Endodermal cell (in vitro differentiated cells): ENCODE measurements around the gene PDCD5. TPM values are rescaled to one million over a fixed set of nuclear protein-coding genes. Genes with fewer than 3 reads are reported as not detected.

Experiments used
- DNase-seq: peaks from one replicate; pipeline ENCODE4 v3.0.0-alpha.2; 2017
- H3K27ac ChIP-seq: 2 replicates; pipeline ENCODE4 v1.5.1; 2013; ENCODE audit warnings: mild to moderate bottlenecking, low read depth, low read length, moderate library complexity
- H3K27me3 ChIP-seq: 2 replicates; pipeline ENCODE4 v1.6.1; 2013; ENCODE audit warnings: mild to moderate bottlenecking, low read length, moderate library complexity; ENCODE audit not compliant: insufficient read depth, control insufficient read depth, poor library complexity, severe bottlenecking
- H3K36me3 ChIP-seq: 2 replicates; pipeline ENCODE4 v1.7.0; 2013; ENCODE audit warnings: mild to moderate bottlenecking, low read length, moderate library complexity; ENCODE audit not compliant: control insufficient read depth, insufficient read depth
- H3K4me1 ChIP-seq: one replicate; pipeline ENCODE4 v1.7.0; 2013; ENCODE audit warnings: low read length; ENCODE audit not compliant: control insufficient read depth, insufficient read depth
- H3K4me3 ChIP-seq: 2 replicates; pipeline ENCODE4 v1.5.1; 2013; ENCODE audit warnings: mild to moderate bottlenecking, low read length, moderate library complexity
- H3K9ac ChIP-seq: 2 replicates; pipeline ENCODE4 v1.6.1; 2013; ENCODE audit warnings: mild to moderate bottlenecking, low read length, moderate library complexity; ENCODE audit not compliant: poor library complexity, severe bottlenecking; ENCODE audit errors: extremely low read depth
- H3K9me3 ChIP-seq: 2 replicates; pipeline ENCODE4 v1.6.1; 2013; ENCODE audit warnings: mild to moderate bottlenecking, low read length, moderate library complexity; ENCODE audit not compliant: control insufficient read depth
- H3K27ac Mint-ChIP-seq: 2 replicates; pipeline ENCODE4 v1.8.0; 2020; ENCODE audit warnings: mixed read lengths
- H3K27me3 Mint-ChIP-seq: 2 replicates; pipeline ENCODE4 v1.8.0; 2021; ENCODE audit warnings: mild to moderate bottlenecking, mixed read lengths; ENCODE audit not compliant: insufficient read depth
- H3K36me3 Mint-ChIP-seq: 2 replicates; pipeline ENCODE4 v1.8.0; 2020; ENCODE audit warnings: low read depth, mixed read lengths
- H3K4me1 Mint-ChIP-seq: 2 replicates; pipeline ENCODE4 v1.8.0; 2020; ENCODE audit warnings: mixed read lengths
- H3K4me3 Mint-ChIP-seq: 2 replicates; pipeline ENCODE4 v1.8.0; 2020; ENCODE audit warnings: mild to moderate bottlenecking, moderate library complexity, mixed read lengths
- H3K9me3 Mint-ChIP-seq: 2 replicates; pipeline ENCODE4 v1.8.0; 2020; ENCODE audit warnings: mild to moderate bottlenecking, mixed read lengths
- CTCF ChIP-seq: fragments of 200-600 bp; sonication (generic); conservative IDR thresholded peaks from 2 replicates; pipeline ENCODE4 v1.5.0; 2021; ENCODE audit warnings: antibody characterized with exemption, mild to moderate bottlenecking
- WGBS, 2 experiments: methylation state at CpG; one replicate each; pipeline versions ENCODE4 v1.1.5 to v1.1.7; 2013; ENCODE audit warnings: missing lambda C conversion rate in 2 of 2, mixed read lengths in 1 of 2; ENCODE audit not compliant: insufficient coverage in 1 of 2, insufficient read length in 1 of 2; 5-methylcytosine and 5-hydroxymethylcytosine counted together
- total RNA-seq, 2 donors: library from RNA; stranded (reverse); fragmentation: NEBNext Ultra II Directional in 1 of 2; extraction: Animal tissue kit (Norgen Biotek cat#: 25700) in 1 of 2; gene quantifications; 2 replicates in 1 of 2; 3 replicates in 1 of 2; pipeline ENCODE4 v1.2.1, GENCODE V29; 2021

PDCD5 gene
- total RNA-seq, 2 donors from 2014 or later, result 100 to 102 TPM

GRCh38 chr19:32615569-32615968 is 34.6 kb downstream of the PDCD5 start:
- Histone ChIP-seq H3K9me3 (no peaks in the 10 kb centered on the region), H3K9ac (no peak overlapping the region), H3K27ac (no peak overlapping the region), H3K27me3 (no peaks in the 10 kb centered on the region), H3K4me1 (no peaks in the 10 kb centered on the region), H3K4me3 (no peak overlapping the region), H3K36me3 (peaks cover 52% of the 10 kb centered on the region)
- Mint-ChIP-seq H3K36me3 (peaks cover 69% of the 10 kb centered on the region), H3K9me3 (no peaks in the 10 kb centered on the region), H3K4me3 (no peak overlapping the region), H3K27me3 (no peaks in the 10 kb centered on the region), H3K4me1 (no peaks in the 10 kb centered on the region), H3K27ac (no peak overlapping the region)
- DNase-seq, result no peak
- TF ChIP-seq CTCF, result no peak
- WGBS, 2 experiments, result 84 to 88% methylated on average over 9 to 11 of the region's 11 CpGs

DNA sequence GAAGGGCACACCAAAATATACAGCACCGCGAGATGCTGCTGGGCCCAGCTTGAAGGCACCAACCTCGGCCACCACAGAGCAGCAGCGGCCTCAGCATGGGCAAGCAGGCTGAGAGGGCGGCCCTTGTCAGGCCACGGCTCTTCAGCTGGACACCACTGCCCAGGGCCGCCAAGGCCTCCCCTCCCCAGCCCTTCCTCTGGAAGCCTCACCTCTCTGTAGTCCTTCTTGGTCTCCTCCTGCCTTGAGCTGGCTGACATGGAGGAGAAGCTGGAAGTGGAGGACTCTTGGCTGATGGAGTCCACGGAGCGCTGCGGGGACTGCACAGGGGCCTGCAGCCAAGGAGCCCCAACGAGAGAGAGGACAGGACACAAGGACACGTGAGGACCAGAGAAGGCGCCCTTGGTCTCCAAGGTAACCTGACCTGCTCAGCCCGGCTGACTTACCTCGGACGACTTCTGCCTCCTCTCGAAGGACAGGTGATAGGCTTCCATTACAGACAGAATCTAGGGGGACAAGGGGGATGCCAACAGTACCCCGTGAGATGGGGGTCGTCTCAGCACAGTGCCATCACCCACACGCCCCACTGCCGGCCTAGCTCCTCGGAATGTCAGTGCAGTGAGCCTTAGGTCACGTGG is 38.2 kb downstream of the PDCD5 start:
- no peak overlapping the region for H3K27ac ChIP-seq
- no peaks in the 10 kb centered on the region for H3K27me3 Mint-ChIP-seq
- peaks cover 67% of the 10 kb centered on the region for H3K36me3 Mint-ChIP-seq
- H3K36me3 ChIP-seq, result peaks cover 45% of the 10 kb centered on the region
- no peaks in the 10 kb centered on the region for H3K4me1 ChIP-seq
- H3K27me3 ChIP-seq, result no peaks in the 10 kb centered on the region
- no peak overlapping the region for H3K4me3 Mint-ChIP-seq
- 91 to 95% methylated on average over 13 to 23 of the region's 23 CpGs for WGBS, 2 experiments
- no peak overlapping the region for H3K4me3 ChIP-seq
- no peaks in the 10 kb centered on the region for H3K4me1 Mint-ChIP-seq
- no peaks in the 10 kb centered on the region for H3K9me3 ChIP-seq
- DNase-seq, result no peak
- H3K27ac Mint-ChIP-seq, result no peak overlapping the region
- H3K9ac ChIP-seq, result no peak overlapping the region
- no peaks in the 10 kb centered on the region for H3K9me3 Mint-ChIP-seq
- no peak for TF ChIP-seq CTCF

GRCh38 chr19:32622002-32622401 is 41.0 kb downstream of the PDCD5 start:
- H3K4me1 Mint-ChIP-seq, result no peaks in the 10 kb centered on the region
- peaks cover 62% of the 10 kb centered on the region for H3K36me3 Mint-ChIP-seq
- Histone ChIP-seq H3K4me1 (no peaks in the 10 kb centered on the region), H3K4me3 (no peak overlapping the region), H3K9ac (no peak overlapping the region), H3K9me3 (no peaks in the 10 kb centered on the region), H3K36me3 (peaks cover 35% of the 10 kb centered on the region), H3K27ac (no peak overlapping the region), H3K27me3 (no peaks in the 10 kb centered on the region)
- no peaks in the 10 kb centered on the region for H3K9me3 Mint-ChIP-seq
- 86% methylated on average over 10 to 12 of the region's 12 CpGs for WGBS, 2 experiments
- no peak for TF ChIP-seq CTCF
- no peak overlapping the region for H3K4me3 Mint-ChIP-seq
- no peaks in the 10 kb centered on the region for H3K27me3 Mint-ChIP-seq
- no peak overlapping the region for H3K27ac Mint-ChIP-seq
- DNase-seq, result no peak
